OCI-LY3 (cell line): ENCODE data around the gene EYA3.

Source experiments
- H2AFZ ChIP-seq: fragments of 200-600, 300-600 bp; shearing (Covaris generic); 2 replicates; pipeline ENCODE4 v1.6.0; 2014; ENCODE audit warnings: antibody characterized with exemption, low read depth, low read length
- H3K27ac ChIP-seq: fragments of 200-600, 300-600 bp; sonication (generic); 2 replicates; pipeline ENCODE4 v1.5.1; 2014; ENCODE audit warnings: mild to moderate bottlenecking, low read length, moderate library complexity, mixed read lengths
- H3K27me3 ChIP-seq: fragments of 200-600, 300-600 bp; sonication (generic); 2 replicates; pipeline ENCODE4 v1.6.1; 2014; ENCODE audit warnings: low read depth, low read length, mixed read lengths
- H3K36me3 ChIP-seq: fragments of 200-600, 300-600 bp; sonication (generic); replicated peaks from 2 replicates; pipeline ENCODE3; 2014; ENCODE audit warnings: low read depth, low read length, mixed read lengths
- H3K4me1 ChIP-seq: fragments of 300-600, 200-600 bp; sonication (generic); 2 replicates; pipeline ENCODE4 v1.6.1; 2014; ENCODE audit warnings: low read length, mixed read lengths
- H3K4me2 ChIP-seq: fragments of 200-600, 300-600 bp; sonication (generic); 2 replicates; pipeline ENCODE4 v1.6.1; 2014; ENCODE audit warnings: low read length, mixed read lengths
- H3K4me3 ChIP-seq: fragments of 300-600, 200-600 bp; sonication (generic); 2 replicates; pipeline ENCODE4 v1.5.1; 2014; ENCODE audit warnings: antibody characterized with exemption, mild to moderate bottlenecking, low read length, moderate library complexity
- H3K79me2 ChIP-seq: fragments of 300-600, 200-600 bp; shearing (Covaris generic); 2 replicates; pipeline ENCODE4 v1.6.1; 2014; ENCODE audit warnings: mild to moderate bottlenecking, low read length, mixed read lengths
- H3K9ac ChIP-seq: fragments of 300-600, 200-600 bp; shearing (Covaris generic); 2 replicates; pipeline ENCODE4 v1.6.0; 2014; ENCODE audit warnings: mild to moderate bottlenecking, low read length, moderate library complexity
- H3K9me3 ChIP-seq: fragments of 200-600, 300-600 bp; shearing (Covaris generic); 2 replicates; pipeline ENCODE4 v1.6.1; 2014; ENCODE audit warnings: low read length, mixed read lengths; ENCODE audit not compliant: insufficient read depth
- H4K20me1 ChIP-seq: fragments of 200-600, 300-600 bp; sonication (generic); 2 replicates; pipeline ENCODE4 v1.6.1; 2016; ENCODE audit warnings: low read length, mixed read lengths; ENCODE audit not compliant: insufficient read depth
- EZH2phosphoT487 ChIP-seq: fragments of 200-600 bp; shearing (Covaris generic); IDR thresholded peaks from 2 replicates; pipeline ENCODE4 v1.6.1; 2018; ENCODE audit warnings: antibody characterized with exemption, mixed run types, low read depth
- TF ChIP-seq, protein P1 (sequence below): fragments of 200-600, 300-600 bp; sonication (generic); IDR thresholded peaks from 2 replicates; pipeline ENCODE4 v1.5.1; 2014; ENCODE audit warnings: antibody characterized with exemption, low read length, low read depth

The EYA3 gene

DNA sequence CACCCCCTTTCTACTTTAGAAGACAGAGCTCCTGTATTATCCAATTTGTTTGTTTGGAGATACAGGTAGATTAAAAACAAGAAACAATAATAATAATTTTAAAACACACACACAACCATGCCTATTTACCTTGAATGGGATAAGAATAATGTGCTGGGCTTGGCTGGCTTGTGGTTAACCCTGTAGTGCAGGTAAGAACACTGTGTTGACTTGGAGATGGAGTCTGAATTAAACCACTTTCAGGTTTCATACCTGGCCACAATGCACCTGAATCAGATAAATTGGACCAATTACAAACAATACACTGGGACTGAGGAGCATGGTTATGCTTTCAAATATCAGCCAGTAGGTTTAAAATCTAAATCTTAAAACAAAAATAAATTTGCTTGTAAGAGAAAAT lies 60.8 kb downstream of the EYA3 start:
- Histone ChIP-seq H3K9ac (no peak overlapping the region), H3K4me2 (no peak overlapping the region), H3K4me1 (no peaks in the 10 kb centered on the region), H3K79me2 (no peaks in the 10 kb centered on the region), H3K4me3 (no peak overlapping the region), H3K9me3 (no peaks in the 10 kb centered on the region), H2AFZ (no peak overlapping the region), H3K27me3 (no peaks in the 10 kb centered on the region), H4K20me1 (no peaks in the 10 kb centered on the region), H3K36me3 (no peaks in the 10 kb centered on the region), H3K27ac (no peak overlapping the region)
- TF ChIP-seq, protein P1, sequence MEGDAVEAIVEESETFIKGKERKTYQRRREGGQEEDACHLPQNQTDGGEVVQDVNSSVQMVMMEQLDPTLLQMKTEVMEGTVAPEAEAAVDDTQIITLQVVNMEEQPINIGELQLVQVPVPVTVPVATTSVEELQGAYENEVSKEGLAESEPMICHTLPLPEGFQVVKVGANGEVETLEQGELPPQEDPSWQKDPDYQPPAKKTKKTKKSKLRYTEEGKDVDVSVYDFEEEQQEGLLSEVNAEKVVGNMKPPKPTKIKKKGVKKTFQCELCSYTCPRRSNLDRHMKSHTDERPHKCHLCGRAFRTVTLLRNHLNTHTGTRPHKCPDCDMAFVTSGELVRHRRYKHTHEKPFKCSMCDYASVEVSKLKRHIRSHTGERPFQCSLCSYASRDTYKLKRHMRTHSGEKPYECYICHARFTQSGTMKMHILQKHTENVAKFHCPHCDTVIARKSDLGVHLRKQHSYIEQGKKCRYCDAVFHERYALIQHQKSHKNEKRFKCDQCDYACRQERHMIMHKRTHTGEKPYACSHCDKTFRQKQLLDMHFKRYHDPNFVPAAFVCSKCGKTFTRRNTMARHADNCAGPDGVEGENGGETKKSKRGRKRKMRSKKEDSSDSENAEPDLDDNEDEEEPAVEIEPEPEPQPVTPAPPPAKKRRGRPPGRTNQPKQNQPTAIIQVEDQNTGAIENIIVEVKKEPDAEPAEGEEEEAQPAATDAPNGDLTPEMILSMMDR: no peak
- TF ChIP-seq EZH2phosphoT487: no peak

DNA sequence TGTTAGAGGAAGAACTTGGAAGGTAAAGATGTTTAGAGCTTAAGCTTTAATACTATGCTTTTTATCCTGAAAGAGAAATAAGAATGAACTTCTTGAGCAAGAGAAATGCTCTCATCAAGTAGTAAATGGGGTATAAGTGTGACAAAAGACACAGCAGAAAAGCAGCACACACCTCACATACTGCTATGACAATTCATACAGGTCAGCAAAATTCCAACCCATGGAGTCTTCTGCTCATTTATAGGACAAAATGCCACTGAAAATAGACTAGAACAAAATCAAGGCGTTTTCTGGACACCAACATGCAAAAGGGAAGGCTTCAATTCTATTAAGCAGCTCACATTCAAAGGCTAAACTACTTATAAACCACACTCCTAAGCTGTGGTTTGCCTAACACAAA lies 61.2 kb downstream of the EYA3 start:
- Histone ChIP-seq H3K4me2 (no peak overlapping the region), H3K27me3 (no peaks in the 10 kb centered on the region), H4K20me1 (no peaks in the 10 kb centered on the region), H2AFZ (no peak overlapping the region), H3K4me1 (no peaks in the 10 kb centered on the region), H3K4me3 (no peak overlapping the region), H3K79me2 (no peaks in the 10 kb centered on the region), H3K36me3 (no peaks in the 10 kb centered on the region), H3K9me3 (no peaks in the 10 kb centered on the region), H3K27ac (no peak overlapping the region), H3K9ac (no peak overlapping the region)
- TF ChIP-seq EZH2phosphoT487: no peak
- TF ChIP-seq, protein P1: no peak

DNA sequence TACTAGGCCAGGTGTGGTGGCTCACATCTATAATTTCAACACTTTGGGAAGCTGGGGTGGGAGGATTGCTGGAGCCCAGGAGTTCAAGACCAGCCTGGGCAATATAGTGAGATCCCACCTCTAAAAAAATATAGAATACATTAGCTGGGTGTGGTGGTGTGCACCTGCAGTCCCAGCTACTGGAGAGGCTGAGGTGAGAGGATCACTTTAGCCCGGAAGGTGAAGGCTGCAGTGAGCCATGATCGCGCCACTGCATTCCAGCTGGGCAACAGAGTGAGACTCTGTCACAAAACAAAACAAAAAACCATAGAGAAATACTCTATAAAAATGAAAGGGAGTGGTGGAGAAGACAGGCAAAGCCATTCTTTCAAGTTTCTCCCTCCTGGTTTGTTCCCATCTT lies 62.1 kb downstream of the EYA3 start:
- H2AFZ ChIP-seq: no peak overlapping the region
- H3K27ac ChIP-seq: no peak overlapping the region
- no peaks in the 10 kb centered on the region for H3K4me1 ChIP-seq
- H3K9ac ChIP-seq: no peak overlapping the region
- H3K4me2 ChIP-seq: no peak overlapping the region
- TF ChIP-seq, protein P1: no peak
- no peak for TF ChIP-seq EZH2phosphoT487
- no peak overlapping the region for H3K4me3 ChIP-seq
- no peaks in the 10 kb centered on the region for H3K36me3 ChIP-seq
- no peaks in the 10 kb centered on the region for H3K27me3 ChIP-seq
- H3K79me2 ChIP-seq: no peaks in the 10 kb centered on the region
- no peaks in the 10 kb centered on the region for H4K20me1 ChIP-seq
- no peaks in the 10 kb centered on the region for H3K9me3 ChIP-seq

DNA sequence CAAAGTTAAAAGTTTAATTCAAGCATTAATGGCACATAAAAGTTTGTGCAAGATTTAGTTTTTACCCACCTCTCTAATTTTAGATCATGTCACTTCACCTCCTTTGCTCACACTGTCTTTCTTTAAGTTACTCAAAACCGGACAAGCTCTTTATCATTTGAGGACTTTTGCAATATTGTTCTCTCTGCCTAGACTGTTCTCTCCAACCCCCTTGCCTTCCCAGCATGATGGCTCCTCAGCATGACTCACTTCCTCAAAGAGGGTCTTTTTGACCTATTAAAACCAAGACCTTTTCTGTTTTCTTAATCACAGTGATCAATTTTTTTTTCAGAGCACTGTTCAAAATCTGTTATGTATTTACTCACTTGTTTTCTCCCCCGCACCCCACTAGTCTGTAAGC lies 67.3 kb downstream of the EYA3 start:
- Histone ChIP-seq H3K36me3 (peaks cover 6% of the 10 kb centered on the region), H2AFZ (no peak overlapping the region), H3K4me3 (no peak overlapping the region), H3K79me2 (no peaks in the 10 kb centered on the region), H3K27me3 (no peaks in the 10 kb centered on the region), H3K9ac (no peak overlapping the region), H3K9me3 (no peaks in the 10 kb centered on the region), H3K4me2 (no peak overlapping the region), H3K27ac (no peak overlapping the region), H4K20me1 (no peaks in the 10 kb centered on the region), H3K4me1 (no peaks in the 10 kb centered on the region)
- TF ChIP-seq, protein P1: no peak
- TF ChIP-seq EZH2phosphoT487: no peak
